Ovary (tissue), 9 donors: ENCODE results near the gene NAA10. TPM values are rescaled to one million over a fixed set of nuclear protein-coding genes. Genes with fewer than 3 reads are reported as not detected.

ENCODE experiments used
- DNase-seq, 5 donors: peaks; one replicate each; pipeline ENCODE4 v3.0.0-alpha.2; 2019 to 2020
- H3K27ac ChIP-seq, 2 donors: fragments of 200-600 bp; one replicate each; pipeline versions ENCODE4 v1.5.1 to v1.8.0; 2019 to 2022
- H3K27me3 ChIP-seq: fragments of 200-600 bp; one replicate; pipeline ENCODE4 v1.8.0; 2022
- H3K36me3 ChIP-seq: fragments of 200-600 bp; sonication (generic); one replicate; pipeline ENCODE4 v1.5.1; 2019
- H3K4me1 ChIP-seq: one replicate; pipeline ENCODE4 v1.8.1; 2013; ENCODE audit warnings: mild to moderate bottlenecking, moderate library complexity; ENCODE audit not compliant: insufficient read depth
- H3K4me3 ChIP-seq: fragments of 200-600 bp; sonication (generic); one replicate; pipeline ENCODE4 v1.5.1; 2017
- H3K9me3 ChIP-seq, 2 donors: fragments of 200-600 bp in 1 of 2; sonication (generic) in 1 of 2; one replicate each; pipeline versions ENCODE4 v1.5.1 to v1.8.1; 2013 to 2019; ENCODE audit warnings: mild to moderate bottlenecking in 1 of 2, moderate library complexity in 1 of 2
- EP300 ChIP-seq: sonication (generic); formaldehyde crosslinking; IDR thresholded peaks from one replicate; pipeline ENCODE4 v1.6.1; 2017; ENCODE audit warnings: antibody characterized with exemption
- POLR2A ChIP-seq: fragments of 450-650 bp; IDR thresholded peaks from one replicate; pipeline ENCODE4 v1.6.1; 2017; ENCODE audit warnings: antibody characterized with exemption, mild to moderate bottlenecking, moderate library complexity
- WGBS, 3 donors: extraction: QIAGEN DNeasy Blood & Tissue Kit in 1 of 3; methylation state at CpG; one replicate each; pipeline versions ENCODE4 v1.1.5 to v1.1.7; 2013 to 2017; 5-methylcytosine and 5-hydroxymethylcytosine counted together
- intact Hi-C, 4 donors: fragments of 100-400 bp; cut with DNase I; formaldehyde crosslinking; loops; one replicate each; pipeline versions ENCODE4 v1.11.0 to v1.15.1; 2022 to 2023
- polyA plus RNA-seq, 2 donors: library from polyadenylated mRNA; stranded (reverse); fragments of 200-250 nt in 1 of 2; fragments of 350-450 nt in 1 of 2; fragmentation: Illumina TruSeq in 1 of 2; extraction: RNeasy Lipid Tissue Mini Kit (QIAGEN cat#74804) in 1 of 2; gene quantifications; one replicate each; pipeline ENCODE4 v1.2.3, GENCODE V29; 2013 to 2014
- total RNA-seq, 7 donors: library from RNA; depleted of rRNA in 2 of 7; stranded (reverse); fragments of >200 nt in 2 of 7; fragmentation: NEBNext Ultra II Directional in 3 of 7; extraction: Animal tissue kit (Norgen Biotek cat#: 25700) in 3 of 7; gene quantifications; one replicate each; pipeline versions ENCODE4 v1.1.0 to v1.2.4, GENCODE V29; 2016 to 2023
- TF ChIP-seq, protein P1 (sequence below), 3 donors: fragments of 450-650 bp in 2 of 3; fragments of 200-600 bp in 1 of 3; IDR thresholded peaks; one replicate each; pipeline versions ENCODE4 v1.5.1 to v1.8.0; 2016 to 2022; ENCODE audit warnings: antibody characterized with exemption in 3 of 3, mild to moderate bottlenecking in 1 of 3
- donor health status: DM: no; HTN: no; CAD: no; lungs with moderate emphysema.
- donor health status: DM: no; HTN: no; CAD: no.
- donor health status: Bipolar disorder and iron deficiency.
- donor health status: DM: yes; HTN: yes; CAD: no.
- donor health status: DM: no; HTN: no; CAD: no.
- donor health status: DM: yes; HTN: yes; CAD: no.

NAA10 gene
- total and polyA plus RNA-seq, 9 donors: 36.7 to 95.5 (median 64.9) TPM

DNA sequence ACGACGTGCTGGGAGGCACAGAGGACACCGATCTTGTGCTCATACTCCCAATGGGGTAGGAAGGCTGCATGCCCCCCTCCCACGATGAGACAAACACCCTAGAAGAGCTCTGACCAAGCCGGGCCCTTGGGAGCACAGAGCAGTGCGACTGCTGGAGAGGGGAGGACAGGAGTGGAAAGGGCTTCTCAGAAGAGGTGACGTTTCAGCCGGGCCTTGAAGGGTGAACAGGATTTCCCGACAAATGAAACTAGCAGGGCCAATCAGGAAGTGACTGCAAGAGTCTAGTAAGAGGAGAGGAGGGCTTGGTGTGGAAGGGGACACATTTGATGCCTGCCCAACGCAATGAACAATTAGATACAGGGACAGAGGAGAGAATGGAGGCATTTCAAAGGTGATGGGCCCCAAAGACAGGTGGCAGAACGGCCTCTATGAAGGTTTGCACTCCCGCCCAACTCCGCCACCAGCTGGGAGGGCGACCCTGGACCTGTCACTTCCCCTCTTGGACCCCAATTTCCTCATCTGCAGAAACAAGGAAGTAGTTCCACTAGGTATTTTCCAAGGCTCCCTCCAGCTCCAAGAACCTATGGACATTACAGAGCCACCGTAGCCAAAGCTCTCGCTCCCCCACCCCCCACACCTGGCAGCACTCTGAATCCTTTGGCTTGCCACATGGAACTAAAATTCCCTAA is 32.8 kb upstream of the NAA10 start:
- no peak overlapping the region for H3K4me3 ChIP-seq
- no peak for DNase-seq

GRCh38 chrX:153966841-153967535 is 32.2 kb upstream of the NAA10 start:
- H3K27ac ChIP-seq: no peak overlapping the region
- no peaks in the 10 kb centered on the region for H3K27me3 ChIP-seq
- H3K36me3 ChIP-seq: no peaks in the 10 kb centered on the region
- intact Hi-C loops: loop anchor here in 1 of 4 donors (1.0 kb wide), 1 partner anchor 39 kb away; no protein-coding TSS in a partner anchor
- WGBS, 3 donors: 72 to 77% (median 76%) methylated on average over 14 of the region's 14 CpGs
- no peaks in the 10 kb centered on the region for H3K9me3 ChIP-seq
- TF ChIP-seq, protein P1, sequence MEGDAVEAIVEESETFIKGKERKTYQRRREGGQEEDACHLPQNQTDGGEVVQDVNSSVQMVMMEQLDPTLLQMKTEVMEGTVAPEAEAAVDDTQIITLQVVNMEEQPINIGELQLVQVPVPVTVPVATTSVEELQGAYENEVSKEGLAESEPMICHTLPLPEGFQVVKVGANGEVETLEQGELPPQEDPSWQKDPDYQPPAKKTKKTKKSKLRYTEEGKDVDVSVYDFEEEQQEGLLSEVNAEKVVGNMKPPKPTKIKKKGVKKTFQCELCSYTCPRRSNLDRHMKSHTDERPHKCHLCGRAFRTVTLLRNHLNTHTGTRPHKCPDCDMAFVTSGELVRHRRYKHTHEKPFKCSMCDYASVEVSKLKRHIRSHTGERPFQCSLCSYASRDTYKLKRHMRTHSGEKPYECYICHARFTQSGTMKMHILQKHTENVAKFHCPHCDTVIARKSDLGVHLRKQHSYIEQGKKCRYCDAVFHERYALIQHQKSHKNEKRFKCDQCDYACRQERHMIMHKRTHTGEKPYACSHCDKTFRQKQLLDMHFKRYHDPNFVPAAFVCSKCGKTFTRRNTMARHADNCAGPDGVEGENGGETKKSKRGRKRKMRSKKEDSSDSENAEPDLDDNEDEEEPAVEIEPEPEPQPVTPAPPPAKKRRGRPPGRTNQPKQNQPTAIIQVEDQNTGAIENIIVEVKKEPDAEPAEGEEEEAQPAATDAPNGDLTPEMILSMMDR (IDR thresholded peaks at IDR 0.05): no peak
- TF ChIP-seq EP300 (no peak), POLR2A (no peak)
- peaks cover 5% of the 10 kb centered on the region for H3K4me1 ChIP-seq
- no peak overlapping the region for H3K4me3 ChIP-seq
- no peak for DNase-seq

More for the DNA sequence above, 32.8 kb upstream of the NAA10 start:
- no peak overlapping the region for H3K27ac ChIP-seq
- 74 to 78% (median 77%) methylated on average over 16 of the region's 16 CpGs for WGBS, 3 donors
- intact Hi-C loops: loop anchor here in 1 of 4 donors (1.0 kb wide), 1 partner anchor 39 kb away; no protein-coding TSS in a partner anchor
- peaks cover 5% of the 10 kb centered on the region for H3K4me1 ChIP-seq
- H3K9me3 ChIP-seq: no peaks in the 10 kb centered on the region
- TF ChIP-seq, protein P1 (IDR thresholded peaks at IDR 0.05): no peak
- TF ChIP-seq POLR2A: no peak
- TF ChIP-seq EP300: no peak
- H3K36me3 ChIP-seq: no peaks in the 10 kb centered on the region
- H3K27me3 ChIP-seq: no peaks in the 10 kb centered on the region

DNA sequence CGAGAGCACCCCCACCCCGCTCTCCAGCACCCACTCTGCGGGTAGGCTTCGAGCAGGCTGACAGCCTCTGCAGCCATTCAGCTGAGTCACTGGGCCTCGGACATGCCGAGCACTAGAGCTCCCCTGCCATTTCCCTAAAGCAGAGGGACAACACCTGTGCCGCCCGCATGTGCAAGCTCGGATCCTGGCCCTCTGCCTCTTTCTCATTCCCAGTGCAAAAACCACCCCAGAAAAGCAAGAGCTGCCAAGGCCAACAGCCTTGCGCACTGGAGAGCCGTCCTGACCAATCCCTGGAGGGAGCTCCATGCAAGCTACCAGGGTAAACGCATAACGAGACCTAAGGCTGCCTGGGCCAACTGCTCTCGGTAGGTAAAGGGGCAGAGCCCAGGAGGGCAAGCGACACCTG is 31.4 kb upstream of the NAA10 start:
- TF ChIP-seq, protein P1 (IDR thresholded peaks at IDR 0.05): no peak
- no peak for TF ChIP-seq POLR2A
- no peak for TF ChIP-seq EP300
- H3K27ac ChIP-seq: no peak overlapping the region
- no peak overlapping the region for H3K4me3 ChIP-seq
- no peaks in the 10 kb centered on the region for H3K36me3 ChIP-seq
- H3K9me3 ChIP-seq: no peaks in the 10 kb centered on the region
- DNase-seq: peak in 2 of 5 donors; percentile 47 to 51
- intact Hi-C loops: no loop called here
- H3K4me1 ChIP-seq: peaks cover 5% of the 10 kb centered on the region
- no peaks in the 10 kb centered on the region for H3K27me3 ChIP-seq
- WGBS, 3 donors: 62 to 67% (median 64%) methylated on average over 15 of the region's 15 CpGs

DNA sequence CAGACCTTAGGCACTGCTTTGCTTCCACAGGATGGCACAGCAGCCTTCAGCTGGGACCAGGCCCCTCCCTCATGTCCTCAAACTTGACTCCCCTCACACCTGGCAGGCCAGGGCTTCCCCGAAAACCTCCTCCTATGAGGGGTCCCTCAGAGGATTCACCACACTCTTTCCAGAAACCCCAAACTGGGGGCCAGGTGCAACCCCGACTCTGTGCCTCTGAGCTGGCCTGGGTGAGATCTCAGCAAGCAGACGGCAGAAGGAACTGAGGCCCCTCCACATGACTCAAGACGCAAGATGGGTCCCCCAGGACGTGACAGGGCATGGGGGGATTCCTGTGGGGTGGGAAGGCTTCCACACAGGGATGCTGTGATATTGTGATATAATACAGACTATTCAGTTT is 30.6 kb upstream of the NAA10 start:
- intact Hi-C loops: no loop called here
- Histone ChIP-seq H3K4me1 (peaks cover 5% of the 10 kb centered on the region), H3K27me3 (no peaks in the 10 kb centered on the region), H3K36me3 (no peaks in the 10 kb centered on the region), H3K4me3 (no peak overlapping the region), H3K9me3 (no peaks in the 10 kb centered on the region), H3K27ac (no peak overlapping the region)
- TF ChIP-seq, protein P1 (IDR thresholded peaks at IDR 0.05): no peak
- no peak for TF ChIP-seq EP300
- TF ChIP-seq POLR2A: no peak
- 80 to 89% (median 86%) methylated on average over 5 of the region's 5 CpGs for WGBS, 3 donors
- no peak for DNase-seq
